ENCODE measurements around the gene STX11.

DNA sequence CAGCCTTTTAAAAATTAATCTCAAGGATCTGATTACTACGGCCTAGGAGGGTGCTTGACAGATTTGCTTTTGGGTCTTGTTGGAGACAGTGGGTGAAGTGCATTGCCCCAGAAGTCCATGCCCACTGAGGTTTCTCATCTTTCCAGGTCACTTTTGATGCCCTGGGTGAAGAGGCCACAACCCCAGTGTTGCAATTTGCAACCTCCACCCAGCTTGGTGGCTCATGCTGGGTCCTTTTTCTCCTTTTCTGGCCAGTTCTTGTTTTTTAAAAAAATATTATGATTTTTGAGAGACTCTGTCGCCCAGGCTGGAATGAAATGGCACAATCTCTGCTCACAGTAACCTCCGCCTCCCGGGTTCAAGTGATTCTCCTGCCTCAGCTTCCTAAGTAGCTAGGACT, 9.4 kb downstream of the STX11 start:
- no peak for TF ChIP-seq EZH2phosphoT487 (IDR thresholded peaks at IDR 0.05; ENCODE audit: borderline replicate concordance, low read length)
- TF ChIP-seq, protein P1, sequence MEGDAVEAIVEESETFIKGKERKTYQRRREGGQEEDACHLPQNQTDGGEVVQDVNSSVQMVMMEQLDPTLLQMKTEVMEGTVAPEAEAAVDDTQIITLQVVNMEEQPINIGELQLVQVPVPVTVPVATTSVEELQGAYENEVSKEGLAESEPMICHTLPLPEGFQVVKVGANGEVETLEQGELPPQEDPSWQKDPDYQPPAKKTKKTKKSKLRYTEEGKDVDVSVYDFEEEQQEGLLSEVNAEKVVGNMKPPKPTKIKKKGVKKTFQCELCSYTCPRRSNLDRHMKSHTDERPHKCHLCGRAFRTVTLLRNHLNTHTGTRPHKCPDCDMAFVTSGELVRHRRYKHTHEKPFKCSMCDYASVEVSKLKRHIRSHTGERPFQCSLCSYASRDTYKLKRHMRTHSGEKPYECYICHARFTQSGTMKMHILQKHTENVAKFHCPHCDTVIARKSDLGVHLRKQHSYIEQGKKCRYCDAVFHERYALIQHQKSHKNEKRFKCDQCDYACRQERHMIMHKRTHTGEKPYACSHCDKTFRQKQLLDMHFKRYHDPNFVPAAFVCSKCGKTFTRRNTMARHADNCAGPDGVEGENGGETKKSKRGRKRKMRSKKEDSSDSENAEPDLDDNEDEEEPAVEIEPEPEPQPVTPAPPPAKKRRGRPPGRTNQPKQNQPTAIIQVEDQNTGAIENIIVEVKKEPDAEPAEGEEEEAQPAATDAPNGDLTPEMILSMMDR (IDR thresholded peaks at IDR 0.05; ENCODE audit: low read depth, low read length, poor library complexity, severe bottlenecking): no peak
